Activated CD8-positive, alpha-beta memory T cell treated with anti-CD3 and anti-CD28 coated beads for 4 hours (primary cell): ENCODE measurements around the gene SCAMP5.

Experiments
- DNase-seq, 2 donors: peaks; one replicate each; pipeline ENCODE4 v3.0.0-alpha.2; 2020; ENCODE audit warnings: low read depth in 2 of 2

Gene SCAMP5

GRCh38 chr15:75069301-75069925 is 74.0 kb downstream of the SCAMP5 start:
- DNase-seq: no peak

GRCh38 chr15:75070674-75071073 is 75.3 kb downstream of the SCAMP5 start:
- no peak for DNase-seq
